ENCODE measurements around the gene PLEKHF1. TPM values are rescaled to one million over a fixed set of nuclear protein-coding genes. Genes with fewer than 3 reads are reported as not detected.

The PLEKHF1 gene
- total and polyA plus RNA-seq, 2 of the 13 experiments (the other 11 are each of a cell fraction or from before 2014, with no cell fraction given) = 2.9 to 3.8 TPM

DNA sequence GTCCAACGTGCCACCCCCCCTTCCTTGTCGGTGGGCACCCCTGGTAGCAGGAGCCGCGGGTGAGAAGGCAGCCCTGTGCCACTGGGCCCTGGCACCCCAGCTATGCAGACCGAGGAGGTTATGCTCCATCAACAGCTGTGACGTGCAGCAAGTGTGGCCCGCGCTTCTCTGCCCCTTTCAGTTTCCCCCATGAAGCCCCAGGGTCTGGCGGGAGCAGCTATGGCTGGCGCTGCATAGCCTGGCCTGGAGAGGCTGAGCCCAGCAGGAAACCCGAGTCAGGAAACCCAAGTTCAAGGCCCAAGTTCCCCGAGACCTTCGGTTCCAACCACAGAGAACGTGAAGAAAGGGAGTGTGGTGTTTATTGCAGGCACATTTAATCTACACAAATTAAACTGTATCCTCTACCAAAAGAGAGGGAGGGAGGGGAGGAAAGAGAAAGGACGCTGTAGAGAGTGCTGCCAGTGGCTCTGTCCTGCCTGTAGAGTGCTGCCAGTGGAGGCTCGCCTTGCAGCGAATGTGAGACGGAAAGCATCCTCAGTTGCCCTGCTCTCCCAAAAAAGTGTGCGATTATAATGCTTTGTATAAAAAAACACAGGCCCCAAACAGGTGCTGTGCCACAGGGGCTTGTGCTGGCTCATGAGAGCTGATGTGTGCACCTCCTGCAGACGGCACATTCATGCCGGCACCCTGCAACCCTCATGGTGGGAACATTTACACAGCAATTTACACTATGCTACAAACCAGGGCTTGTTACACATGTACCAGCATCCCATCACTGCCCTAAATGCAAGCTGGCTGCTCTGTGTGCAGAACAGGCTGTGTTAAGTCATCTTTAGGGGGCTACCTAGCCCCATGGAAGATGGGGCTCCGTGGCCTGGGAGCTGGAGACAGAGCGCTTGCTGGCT is 42.8 kb upstream of the PLEKHF1 start:
- in situ Hi-C loops (cut with HindIII; ENCODE audit: extremely low pct_ligation_motif_present, low pct_unique_long_range_greater_than_20kb) = no loop called here
- CTCF ChIA-PET (ENCODE audit: low intra/inter-chr PET ratio, low total read pairs) = no interaction called here
- TF ChIP-seq ARHGAP35 (CRISPR knock-in tag; IDR thresholded peaks at IDR 0.05; ENCODE audit: borderline replicate concordance) (no peak), TRIM24 (CRISPR knock-in tag; IDR thresholded peaks at IDR 0.05) (no peak), SP140L (CRISPR knock-in tag; IDR thresholded peaks at IDR 0.05; ENCODE audit: borderline replicate concordance) (no peak), BCLAF1 (IDR thresholded peaks at IDR 0.05) (no peak), ZNF441 (CRISPR knock-in tag; IDR thresholded peaks at IDR 0.05; ENCODE audit: borderline replicate concordance) (no peak), DNMT3B (CRISPR knock-in tag; conservative IDR thresholded peaks at IDR 0.05) (no peak), DMTF1 (CRISPR knock-in tag; IDR thresholded peaks at IDR 0.05) (no peak), MAF1 (CRISPR knock-in tag; IDR thresholded peaks at IDR 0.05; ENCODE audit: borderline replicate concordance) (no peak), ZNF543 (CRISPR knock-in tag; IDR thresholded peaks at IDR 0.05) (no peak), CBX5 (CRISPR knock-in tag; IDR thresholded peaks at IDR 0.05; ENCODE audit: borderline replicate concordance) (no peak)
- TF ChIP-seq, protein P1, sequence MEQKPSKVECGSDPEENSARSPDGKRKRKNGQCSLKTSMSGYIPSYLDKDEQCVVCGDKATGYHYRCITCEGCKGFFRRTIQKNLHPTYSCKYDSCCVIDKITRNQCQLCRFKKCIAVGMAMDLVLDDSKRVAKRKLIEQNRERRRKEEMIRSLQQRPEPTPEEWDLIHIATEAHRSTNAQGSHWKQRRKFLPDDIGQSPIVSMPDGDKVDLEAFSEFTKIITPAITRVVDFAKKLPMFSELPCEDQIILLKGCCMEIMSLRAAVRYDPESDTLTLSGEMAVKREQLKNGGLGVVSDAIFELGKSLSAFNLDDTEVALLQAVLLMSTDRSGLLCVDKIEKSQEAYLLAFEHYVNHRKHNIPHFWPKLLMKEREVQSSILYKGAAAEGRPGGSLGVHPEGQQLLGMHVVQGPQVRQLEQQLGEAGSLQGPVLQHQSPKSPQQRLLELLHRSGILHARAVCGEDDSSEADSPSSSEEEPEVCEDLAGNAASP (CRISPR knock-in tag; IDR thresholded peaks at IDR 0.05; ENCODE audit: borderline replicate concordance) = no peak
- TF ChIP-seq, protein P2, sequence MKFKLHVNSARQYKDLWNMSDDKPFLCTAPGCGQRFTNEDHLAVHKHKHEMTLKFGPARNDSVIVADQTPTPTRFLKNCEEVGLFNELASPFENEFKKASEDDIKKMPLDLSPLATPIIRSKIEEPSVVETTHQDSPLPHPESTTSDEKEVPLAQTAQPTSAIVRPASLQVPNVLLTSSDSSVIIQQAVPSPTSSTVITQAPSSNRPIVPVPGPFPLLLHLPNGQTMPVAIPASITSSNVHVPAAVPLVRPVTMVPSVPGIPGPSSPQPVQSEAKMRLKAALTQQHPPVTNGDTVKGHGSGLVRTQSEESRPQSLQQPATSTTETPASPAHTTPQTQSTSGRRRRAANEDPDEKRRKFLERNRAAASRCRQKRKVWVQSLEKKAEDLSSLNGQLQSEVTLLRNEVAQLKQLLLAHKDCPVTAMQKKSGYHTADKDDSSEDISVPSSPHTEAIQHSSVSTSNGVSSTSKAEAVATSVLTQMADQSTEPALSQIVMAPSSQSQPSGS (CRISPR knock-in tag; IDR thresholded peaks at IDR 0.05) = no peak
- TF ChIP-seq, protein P3, sequence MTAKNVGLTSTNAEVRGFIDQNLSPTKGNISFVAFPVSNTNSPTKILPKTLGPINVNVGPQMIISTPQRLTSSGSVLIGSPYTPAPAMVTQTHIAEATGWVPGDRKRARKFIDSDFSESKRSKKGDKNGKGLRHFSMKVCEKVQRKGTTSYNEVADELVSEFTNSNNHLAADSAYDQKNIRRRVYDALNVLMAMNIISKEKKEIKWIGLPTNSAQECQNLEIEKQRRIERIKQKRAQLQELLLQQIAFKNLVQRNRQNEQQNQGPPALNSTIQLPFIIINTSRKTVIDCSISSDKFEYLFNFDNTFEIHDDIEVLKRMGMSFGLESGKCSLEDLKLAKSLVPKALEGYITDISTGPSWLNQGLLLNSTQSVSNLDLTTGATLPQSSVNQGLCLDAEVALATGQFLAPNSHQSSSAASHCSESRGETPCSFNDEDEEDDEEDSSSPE (CRISPR knock-in tag; IDR thresholded peaks at IDR 0.05) = no peak

More for the DNA sequence above, 42.8 kb upstream of the PLEKHF1 start:
- intact Hi-C loops (cut with micrococcal nuclease; ENCODE audit: unreplicated experiment) = no loop called here
- H3K4me2 ChIP-seq (ENCODE audit: low read depth, low read length) = no peak overlapping the region
- FAIRE-seq (no peak), ATAC-seq (0 out of 3 replicates have a peak, but pooled peaks have one; percentile 41), DNase-seq (ENCODE audit: low spot score) (no peak)
- no peak overlapping the region for H3K9ac ChIP-seq (ENCODE audit: insufficient read depth, low read depth, low read length)
- no peaks in the 10 kb centered on the region for H4K20me1 ChIP-seq (ENCODE audit: insufficient read depth, low read length)
- no peaks in the 10 kb centered on the region for H3K9me3 ChIP-seq (ENCODE audit: low read length)
- peaks cover 13% of the 10 kb centered on the region for H3K4me1 ChIP-seq (ENCODE audit: insufficient read depth, low read length)
- no peak overlapping the region for H2AFZ ChIP-seq (ENCODE audit: low read length)
- no peak overlapping the region for H3K27ac ChIP-seq (ENCODE audit: extremely low read length, insufficient read depth, low read length)
- H3K4me3 ChIP-seq (replicated peaks in 1 of 3; ENCODE audit: insufficient read depth in 1 of 3, low read depth in 2 of 3, low read length in 3 of 3) = no peak overlapping the region
- no peaks in the 10 kb centered on the region for H3K36me3 ChIP-seq (replicated peaks in 1 of 2; ENCODE audit: control insufficient read depth in 1 of 2, insufficient read depth in 2 of 2, low read length in 2 of 2)
- peaks cover 1 to 3% of the 10 kb centered on the region in 2 experiments; a peak in 2 of 5 replicates for H3K27me3 ChIP-seq (ENCODE audit: control insufficient read depth in 1 of 2, insufficient read depth in 2 of 2, low read length in 2 of 2)
- POLR2A ChIA-PET = no interaction called here
- BruUV-seq (replicated peaks) = no TSS peak
- WGBS (ENCODE audit: low lambda C conversion rate) = 32% methylated on average over 16 of the region's 23 CpGs
- H3K79me2 ChIP-seq (ENCODE audit: insufficient read depth, low read length) = no peaks in the 10 kb centered on the region
